ENCODE results near the gene SOX5. TPM values are rescaled to one million over a fixed set of nuclear protein-coding genes. Genes with fewer than 3 reads are reported as not detected.

SOX5 gene
- total RNA-seq, 1 donor from 2014 or later = 7.8 TPM

DNA sequence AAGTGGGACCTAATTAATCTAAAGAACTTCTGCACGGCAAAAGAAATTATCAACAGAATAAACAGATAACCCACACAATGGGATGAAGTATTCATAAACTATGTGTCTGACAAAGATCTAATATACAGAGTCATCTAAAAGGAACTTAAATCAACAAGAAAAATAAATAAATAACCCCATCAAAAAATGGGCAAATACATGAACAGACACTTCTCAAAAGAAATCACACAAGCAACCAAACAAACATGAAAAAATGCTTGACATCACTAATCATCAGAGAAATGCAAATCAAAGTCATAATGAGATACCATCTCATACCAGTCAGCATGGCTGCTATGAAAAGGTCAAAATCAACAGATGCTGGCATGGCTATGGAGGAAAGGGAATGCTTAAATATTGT lies 466.9 kb downstream of the SOX5 start:
- DNase-seq = no peak
